Measurements from ENCODE around the gene NUP93. TPM values are rescaled to one million over a fixed set of nuclear protein-coding genes. Genes with fewer than 3 reads are reported as not detected.

Gene NUP93
- total and polyA plus RNA-seq, 2 of the 8 experiments (the other 6 are each of a cell fraction or from before 2014, with no cell fraction given) = 147 to 201 TPM

- TF ChIP-seq EGR1 (IDR thresholded peaks at IDR 0.05; ENCODE audit: borderline replicate concordance, low read depth, low read length) (no peak), BRCA1 (IDR thresholded peaks at IDR 0.05; ENCODE audit: low read depth, low read length) (no peak), ZNF274 (IDR thresholded peaks at IDR 0.05; ENCODE audit: borderline replicate concordance, extremely low read depth, low read length) (no peak), SP4 (IDR thresholded peaks at IDR 0.05; ENCODE audit: low read length) (no peak), SIX5 (IDR thresholded peaks at IDR 0.05; ENCODE audit: low read depth, low read length) (no peak), SP2 (IDR thresholded peaks at IDR 0.05; ENCODE audit: low read length) (no peak), JUN (IDR thresholded peaks at IDR 0.05; ENCODE audit: low read depth, low read length) (no peak), TAF7 (optimal IDR thresholded peaks at IDR 0.05; ENCODE audit: borderline replicate concordance, low read depth, low read length) (no peak)
These were observed 47.1 kb upstream of the NUP93 start (continued) for GRCh38 chr16:56682703-56683397.

All from H1 (cell line).